NOMO-1 treated with dmso at 0.1 percent for 144 hours (cell line): Measurements from ENCODE around the gene MORF4L1.
"Not testable (repeated sequence)": the region's sequence is repeated elsewhere in the genome, so short reads cannot be mapped to it uniquely, and the experiment has no call there.

Experiments
- DNase-seq: peaks from one replicate; lab custom pipeline; 2025; ENCODE audit not compliant: unreplicated experiment; lab: John Stamatoyannopoulos, UW

MORF4L1 gene

GRCh38 chr15:78925076-78925624 lies 52.5 kb downstream of the MORF4L1 start:
- no peak for DNase-seq

GRCh38 chr15:78925956-78926743 lies 53.5 kb downstream of the MORF4L1 start:
- no peak for DNase-seq

- no peak for DNase-seq
Measured at GRCh38 chr15:78927077-78927790, 54.5 kb downstream of the MORF4L1 start.

GRCh38 chr15:78928176-78928575 lies 55.5 kb downstream of the MORF4L1 start:
- not testable (repeated sequence) for DNase-seq

- no peak for DNase-seq
Measured at GRCh38 chr15:78928616-78929093, 56.0 kb downstream of the MORF4L1 start.

GRCh38 chr15:78929536-78930264 lies 57.0 kb downstream of the MORF4L1 start:
- no peak for DNase-seq

GRCh38 chr15:78930577-78931388 lies 58.1 kb downstream of the MORF4L1 start:
- no peak for DNase-seq

GRCh38 chr15:78931439-78932257 lies 59.0 kb downstream of the MORF4L1 start:
- DNase-seq, result no peak

- no peak for DNase-seq
Measured at GRCh38 chr15:78932258-78932808, 59.6 kb downstream of the MORF4L1 start.

- no peak for DNase-seq
Measured at GRCh38 chr15:78933187-78933822, 60.6 kb downstream of the MORF4L1 start.

GRCh38 chr15:78933823-78934654 lies 61.3 kb downstream of the MORF4L1 start:
- DNase-seq, result no peak

- no peak for DNase-seq
Measured at GRCh38 chr15:78934655-78935023, 61.9 kb downstream of the MORF4L1 start.

- DNase-seq, result no peak
Measured at GRCh38 chr15:78937132-78937739, 64.5 kb downstream of the MORF4L1 start.

- peak; percentile 78 for DNase-seq
Measured at GRCh38 chr15:78938658-78939488, 66.2 kb downstream of the MORF4L1 start.

GRCh38 chr15:78942741-78943140 lies 70.1 kb downstream of the MORF4L1 start:
- DNase-seq, result no peak

GRCh38 chr15:78943692-78944091 lies 71.0 kb downstream of the MORF4L1 start:
- no peak for DNase-seq

- DNase-seq, result no peak
Measured at GRCh38 chr15:78944202-78944625, 71.5 kb downstream of the MORF4L1 start.
